GM13976 (cell line): ENCODE measurements around the gene FEV.
"Not testable (repeated sequence)": the region's sequence is repeated elsewhere in the genome, so short reads cannot be mapped to it uniquely, and the experiment has no call there.

Experiments
- DNase-seq: peaks from one replicate; pipeline ENCODE4 v3.0.0; 2012; ENCODE audit warnings: low spot score
- CTCF ChIP-seq: IDR thresholded peaks from 2 replicates; pipeline ENCODE4 v1.5.1; 2012; ENCODE audit warnings: borderline replicate concordance, mild to moderate bottlenecking; ENCODE audit not compliant: insufficient read depth; ENCODE audit errors: extremely low read depth, missing control alignments, control extremely low read depth
- in situ Hi-C: fragments of 300-500 bp; cut with MboI; formaldehyde crosslinking; loops from one replicate; pipeline ENCODE4 v1.12.0; 2022; ENCODE audit warnings: low sequenced_read_pairs, mixed read lengths, inconsistent platforms; ENCODE audit not compliant: unreplicated experiment

The FEV gene

DNA sequence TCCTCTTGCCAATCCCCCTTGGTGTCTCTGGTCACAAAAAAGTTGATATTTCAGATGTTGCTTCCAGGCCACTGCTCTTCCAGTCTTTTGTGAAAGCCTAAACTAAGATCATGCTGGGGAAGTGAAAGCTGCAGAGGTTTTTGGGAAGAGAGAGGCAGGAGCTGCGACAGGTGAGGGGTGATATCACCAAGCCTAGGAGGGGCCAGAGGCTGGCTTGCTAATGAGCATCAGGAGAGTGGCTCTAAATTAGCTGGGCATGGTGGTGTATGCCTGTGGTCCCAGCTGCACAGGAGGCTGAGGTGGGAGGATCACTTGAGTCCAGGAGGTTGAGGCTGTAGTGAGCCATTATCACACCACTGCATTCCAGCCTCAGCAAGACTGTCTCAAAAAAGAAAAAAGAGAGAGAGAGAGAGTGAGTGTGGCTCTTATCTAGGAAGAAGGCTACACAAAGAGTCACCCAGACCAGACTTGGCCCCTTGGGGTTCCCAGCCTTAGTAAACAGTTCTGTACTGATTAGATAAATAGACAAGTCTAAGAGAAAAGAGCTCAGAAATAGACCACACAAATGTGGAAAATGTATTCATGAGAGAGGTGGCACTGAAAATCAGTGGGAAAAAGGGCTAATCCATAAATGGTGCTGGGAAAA lies 40.1 kb downstream of the FEV start:
- TF ChIP-seq CTCF = no peak
- in situ Hi-C loops = no loop called here
- DNase-seq = no peak

DNA sequence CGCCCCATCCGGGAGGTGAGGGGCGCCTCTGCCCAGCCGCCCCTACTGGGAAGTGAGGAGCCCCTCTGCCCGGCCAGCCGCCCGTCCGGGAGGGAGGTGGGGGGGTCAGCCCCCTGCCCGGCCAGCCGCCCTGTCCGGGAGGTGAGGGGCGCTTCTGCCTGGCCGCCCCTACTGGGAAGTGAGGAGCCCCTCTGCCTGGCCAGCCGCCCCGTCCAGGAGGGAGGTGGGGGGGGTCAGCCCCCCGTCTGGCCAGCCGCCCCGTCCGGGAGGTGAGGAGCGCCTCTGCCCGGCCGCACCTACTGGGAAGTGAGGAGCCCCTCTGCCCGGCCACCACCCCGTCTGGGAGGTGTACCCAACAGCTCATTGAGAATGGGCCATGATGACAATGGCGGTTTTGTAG lies 53.2 kb downstream of the FEV start:
- in situ Hi-C loops = not testable (repeated sequence)

More for the DNA sequence above, 53.2 kb downstream of the FEV start:
- DNase-seq = not testable (repeated sequence)
